Liver (tissue), 9 donors: ENCODE results near the gene CHPF2. TPM values are rescaled to one million over a fixed set of nuclear protein-coding genes. Genes with fewer than 3 reads are reported as not detected.

Source experiments
- DNase-seq: peaks from one replicate; pipeline ENCODE4 v3.0.0-alpha.2; 2017; ENCODE audit warnings: low spot score
- H3K27ac ChIP-seq, 2 donors: one replicate each; pipeline ENCODE4 v1.7.0; 2013; ENCODE audit warnings: inconsistent platforms in 2 of 2, low read length in 2 of 2, control low read depth in 1 of 2, low read depth in 1 of 2, mild to moderate bottlenecking in 1 of 2
- H3K27me3 ChIP-seq, 4 donors: one replicate each; pipeline versions ENCODE4 v1.6.1 to v1.7.0; 2013; ENCODE audit warnings: low read length in 3 of 4, inconsistent platforms in 1 of 4, mild to moderate bottlenecking in 1 of 4, moderate library complexity in 1 of 4; ENCODE audit not compliant: control insufficient read depth in 4 of 4, insufficient read depth in 4 of 4
- H3K36me3 ChIP-seq, 4 donors: one replicate each; pipeline versions ENCODE4 v1.6.1 to v1.7.0; 2013; ENCODE audit warnings: low read length in 3 of 4, mild to moderate bottlenecking in 3 of 4, low read depth in 1 of 4, moderate library complexity in 1 of 4; ENCODE audit not compliant: control insufficient read depth in 4 of 4, insufficient read depth in 3 of 4
- H3K4me1 ChIP-seq, 4 donors: one replicate each; pipeline versions ENCODE4 v1.6.1 to v1.7.0; 2013; ENCODE audit warnings: low read length in 3 of 4, mild to moderate bottlenecking in 3 of 4, moderate library complexity in 1 of 4; ENCODE audit not compliant: control insufficient read depth in 4 of 4, insufficient read depth in 4 of 4
- H3K4me3 ChIP-seq, 3 donors: one replicate each; pipeline versions ENCODE4 v1.6.1 to v1.7.0; 2013; ENCODE audit warnings: low read length in 3 of 3, control low read depth in 1 of 3, low read depth in 1 of 3, mild to moderate bottlenecking in 1 of 3
- H3K9ac ChIP-seq, 2 donors: one replicate each; pipeline ENCODE4 v1.7.0; 2013; ENCODE audit warnings: low read length in 2 of 2, mild to moderate bottlenecking in 2 of 2, moderate library complexity in 2 of 2, control low read depth in 1 of 2, low read depth in 1 of 2
- H3K9me3 ChIP-seq, 4 donors: one replicate each; pipeline versions ENCODE4 v1.6.1 to v1.7.0; 2013; ENCODE audit warnings: low read length in 3 of 4; ENCODE audit not compliant: control insufficient read depth in 4 of 4
- ATF3 ChIP-seq: IDR thresholded peaks from 2 replicates; pipeline ENCODE4 v1.6.1; 2016; ENCODE audit warnings: antibody characterized with exemption
- CTCF ChIP-seq: fragments of 150-350 bp; IDR thresholded peaks from 2 replicates; pipeline ENCODE4 v1.5.1; 2017; ENCODE audit warnings: improper control_type of control experiment, low read depth, low read length; ENCODE audit not compliant: missing input control
- EGR1 ChIP-seq, 2 donors: IDR thresholded peaks; 2 replicates each; pipeline ENCODE4 v1.6.1; 2016 to 2018; ENCODE audit warnings: antibody characterized with exemption in 2 of 2, low read depth in 2 of 2
- FOXA2 ChIP-seq: IDR thresholded peaks from 2 replicates; pipeline ENCODE4 v1.6.1; 2016; ENCODE audit warnings: antibody characterized with exemption
- GABPA ChIP-seq, 2 donors: IDR thresholded peaks in 1 of 2; conservative IDR thresholded peaks in 1 of 2; 2 replicates each; pipeline ENCODE4 v1.6.1; 2016; ENCODE audit warnings: antibody characterized with exemption in 2 of 2, mild to moderate bottlenecking in 1 of 2, moderate library complexity in 1 of 2
- HNF4A ChIP-seq, 2 donors: conservative IDR thresholded peaks; 2 replicates each; pipeline ENCODE4 v1.6.1; 2016; ENCODE audit warnings: antibody characterized with exemption in 2 of 2, mild to moderate bottlenecking in 2 of 2
- HNF4G ChIP-seq: IDR thresholded peaks from 2 replicates; pipeline ENCODE4 v1.6.1; 2016; ENCODE audit warnings: antibody characterized with exemption
- MAX ChIP-seq: IDR thresholded peaks from 2 replicates; pipeline ENCODE4 v1.6.1; 2016; ENCODE audit warnings: antibody characterized with exemption
- NR2F2 ChIP-seq: IDR thresholded peaks from 2 replicates; pipeline ENCODE4 v1.6.1; 2016; ENCODE audit warnings: antibody characterized with exemption
- RAD21 ChIP-seq, 2 donors: IDR thresholded peaks; 2 replicates each; pipeline ENCODE4 v1.6.1; 2016; ENCODE audit warnings: antibody characterized with exemption in 2 of 2, mild to moderate bottlenecking in 2 of 2
- REST ChIP-seq: IDR thresholded peaks from 2 replicates; pipeline ENCODE4 v1.6.1; 2016; ENCODE audit warnings: antibody characterized with exemption, mild to moderate bottlenecking
- RXRA ChIP-seq, 2 donors: IDR thresholded peaks; 2 replicates each; pipeline ENCODE4 v1.6.1; 2017 to 2018; ENCODE audit warnings: antibody characterized with exemption in 2 of 2, mild to moderate bottlenecking in 1 of 2
- SP1 ChIP-seq: IDR thresholded peaks from 2 replicates; pipeline ENCODE4 v1.6.1; 2018; ENCODE audit warnings: antibody characterized with exemption, mild to moderate bottlenecking
- TAF1 ChIP-seq: conservative IDR thresholded peaks from 2 replicates; pipeline ENCODE4 v1.6.1; 2016; ENCODE audit warnings: antibody characterized with exemption, mild to moderate bottlenecking
- YY1 ChIP-seq: IDR thresholded peaks from 2 replicates; pipeline ENCODE4 v1.6.1; 2016; ENCODE audit warnings: antibody characterized with exemption, mild to moderate bottlenecking
- ZBTB33 ChIP-seq: IDR thresholded peaks from 2 replicates; pipeline ENCODE4 v1.6.1; 2016; ENCODE audit warnings: antibody characterized with exemption
- WGBS: extraction: QIAGEN DNeasy Blood & Tissue Kit; methylation state at CpG from one replicate; pipeline ENCODE4 v1.1.7; 2013; 5-methylcytosine and 5-hydroxymethylcytosine counted together
- polyA plus RNA-seq, 2 donors: library from polyadenylated mRNA; stranded (reverse) in 1 of 2; unstranded in 1 of 2; fragments of 200-250 nt in 1 of 2; fragments of >200 nt in 1 of 2; fragmentation: Nextera tagmentation in 1 of 2; extraction: Ambion mirVana in 1 of 2; gene quantifications; one replicate each; pipeline versions ENCODE4 v1.2.1 to v1.2.3, GENCODE V29; 2013 to 2015
- total RNA-seq, 2 donors: library from RNA; depleted of rRNA; stranded (reverse); fragments of >200 nt; gene quantifications; one replicate each; pipeline ENCODE4 v1.2.3, GENCODE V29; 2014
- donor health status: healthy.
- donor health status: healthy.
- donor health status: healthy.
- donor health status: healthy.
- donor health status: healthy.

CHPF2 gene
- total and polyA plus RNA-seq, 4 donors = 4.1 to 19.7 (median 18.1) TPM

GRCh38 chr7:151195616-151196450 lies 36.5 kb upstream of the CHPF2 start:
- H3K4me3 ChIP-seq = no peak overlapping the region
- H3K9ac ChIP-seq = no peak overlapping the region
- no peaks in the 10 kb centered on the region for H3K4me1 ChIP-seq
- no peak overlapping the region for H3K27ac ChIP-seq
- H3K36me3 ChIP-seq = no peaks in the 10 kb centered on the region
- H3K9me3 ChIP-seq = no peaks in the 10 kb centered on the region
- TF ChIP-seq YY1 (no peak), ZBTB33 (no peak), RXRA (IDR thresholded peaks at IDR 0.05) (no peak), ATF3 (no peak), HNF4G (no peak), TAF1 (no peak), REST (no peak), SP1 (no peak), HNF4A (conservative IDR thresholded peaks at IDR 0.05) (no peak), FOXA2 (no peak), CTCF (no peak), RAD21 (IDR thresholded peaks at IDR 0.05) (no peak), EGR1 (IDR thresholded peaks at IDR 0.05; ENCODE audit: low read depth in 2 of 2) (no peak), GABPA (IDR thresholded peaks at IDR 0.05 in 1 of 2, conservative IDR thresholded peaks at IDR 0.05 in 1 of 2) (no peak), NR2F2 (no peak), MAX (no peak)
- WGBS = 48% methylated on average over 19 of the region's 19 CpGs
- peaks cover 0 to 9% (median under 1%) of the 10 kb centered on the region in 4 donors for H3K27me3 ChIP-seq
- DNase-seq = no peak
